Upper lobe of left lung (tissue), 6 donors: ENCODE measurements around the gene STIMATE. TPM values are rescaled to one million over a fixed set of nuclear protein-coding genes. Genes with fewer than 3 reads are reported as not detected.

Experiments used
- ATAC-seq, 2 donors: fragments of 200-7000 bp; cut with Tn5 transposase; one replicate each; pipeline ENCODE4 v1.9.1; 2022; ENCODE audit warnings: mild to moderate bottlenecking in 2 of 2, moderate library complexity in 2 of 2; ENCODE audit not compliant: low FRiP score in 2 of 2
- DNase-seq, 2 donors: peaks; one replicate each; pipeline ENCODE4 v3.0.0-alpha.2; 2019 to 2020
- H3K27ac ChIP-seq, 4 donors: fragments of 200-600 bp; sonication (generic); one replicate each; pipeline ENCODE4 v1.5.1; 2016 to 2019
- H3K27me3 ChIP-seq, 4 donors: fragments of 200-600 bp; sonication (generic); one replicate each; pipeline ENCODE4 v1.5.1; 2017 to 2019
- H3K36me3 ChIP-seq, 4 donors: fragments of 200-600 bp; sonication (generic); one replicate each; pipeline ENCODE4 v1.5.1; 2016 to 2019
- H3K4me1 ChIP-seq, 4 donors: fragments of 200-600 bp; sonication (generic); one replicate each; pipeline ENCODE4 v1.5.1; 2018 to 2019
- H3K4me3 ChIP-seq, 4 donors: fragments of 200-600 bp; sonication (generic); one replicate each; pipeline ENCODE4 v1.5.1; 2017 to 2019; ENCODE audit warnings: mild to moderate bottlenecking in 2 of 4, moderate library complexity in 1 of 4
- H3K9me3 ChIP-seq, 4 donors: fragments of 200-600 bp; sonication (generic); one replicate each; pipeline ENCODE4 v1.5.1; 2018 to 2019
- EP300 ChIP-seq, 4 donors: sonication (generic); formaldehyde crosslinking; IDR thresholded peaks; one replicate each; pipeline ENCODE4 v1.5.1; 2017; ENCODE audit warnings: antibody characterized with exemption in 4 of 4, control low read depth in 2 of 4
- POLR2A ChIP-seq, 4 donors: fragments of 450-650 bp; IDR thresholded peaks; one replicate each; pipeline ENCODE4 v1.5.1; 2016 to 2017; ENCODE audit warnings: antibody characterized with exemption in 4 of 4, mild to moderate bottlenecking in 2 of 4
- POLR2AphosphoS5 ChIP-seq, 2 donors: sonication (generic); formaldehyde crosslinking; IDR thresholded peaks; one replicate each; pipeline ENCODE4 v1.5.1; 2017; ENCODE audit warnings: antibody characterized with exemption in 2 of 2
- WGBS, 2 donors: methylation state at CpG; one replicate each; pipeline ENCODE4 v1.1.5; 2017 to 2018; 5-methylcytosine and 5-hydroxymethylcytosine counted together
- total RNA-seq, 6 donors: library from RNA; depleted of rRNA in 4 of 6; stranded (reverse); fragments of >200 nt in 4 of 6; gene quantifications; one replicate each; pipeline versions ENCODE4 v1.1.0 to v1.2.1, GENCODE V29; 2016 to 2021
- TF ChIP-seq, protein P1 (sequence below), 6 experiments: fragments of 450-650 bp in 4 of 6; fragments of 200-600 bp in 2 of 6; sonication (generic) in 2 of 6; IDR thresholded peaks; one replicate each; pipeline ENCODE4 v1.5.1; 2016 to 2019; ENCODE audit warnings: antibody characterized with exemption in 6 of 6
- donor health status: DM: no; HTN: no; CAD: no; lungs with moderate emphysema.
- donor health status: DM: no; HTN: yes; CAD: no; lungs with severe emphysema.

STIMATE gene
- total RNA-seq, 6 donors from 2014 or later = 39.7 to 87.0 (median 44.9) TPM

DNA sequence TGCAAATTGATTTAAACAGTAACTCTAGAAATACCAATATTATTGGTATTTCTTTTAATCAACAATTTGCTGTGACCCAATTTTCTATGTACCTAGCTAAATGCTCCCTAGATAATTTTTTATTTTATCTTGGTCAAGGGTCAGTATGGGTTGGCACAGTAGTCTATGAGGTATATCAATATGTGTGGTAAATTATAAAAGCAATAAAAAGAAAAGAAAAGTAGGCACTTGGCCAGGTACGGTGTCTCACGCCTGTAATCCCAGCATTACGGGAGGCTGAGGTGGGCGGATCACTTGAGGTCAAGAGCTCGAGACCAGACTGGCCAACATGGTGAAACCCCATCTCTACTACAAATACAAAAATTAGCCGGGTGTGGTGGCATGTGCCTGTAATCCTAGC lies 34.0 kb upstream of the STIMATE start:
- Histone ChIP-seq H3K4me3 (no peak overlapping the region), H3K9me3 (no peaks in the 10 kb centered on the region), H3K27me3 (no peaks in the 10 kb centered on the region), H3K27ac (no peak overlapping the region), H3K36me3 (peaks cover 0 to 21% (median 2%) of the 10 kb centered on the region in 4 donors), H3K4me1 (no peaks in the 10 kb centered on the region)
- no peak for DNase-seq
- no peak for ATAC-seq
- TF ChIP-seq POLR2AphosphoS5 (IDR thresholded peaks at IDR 0.05) (no peak), POLR2A (IDR thresholded peaks at IDR 0.05) (no peak), EP300 (IDR thresholded peaks at IDR 0.05) (no peak)
- TF ChIP-seq, protein P1, sequence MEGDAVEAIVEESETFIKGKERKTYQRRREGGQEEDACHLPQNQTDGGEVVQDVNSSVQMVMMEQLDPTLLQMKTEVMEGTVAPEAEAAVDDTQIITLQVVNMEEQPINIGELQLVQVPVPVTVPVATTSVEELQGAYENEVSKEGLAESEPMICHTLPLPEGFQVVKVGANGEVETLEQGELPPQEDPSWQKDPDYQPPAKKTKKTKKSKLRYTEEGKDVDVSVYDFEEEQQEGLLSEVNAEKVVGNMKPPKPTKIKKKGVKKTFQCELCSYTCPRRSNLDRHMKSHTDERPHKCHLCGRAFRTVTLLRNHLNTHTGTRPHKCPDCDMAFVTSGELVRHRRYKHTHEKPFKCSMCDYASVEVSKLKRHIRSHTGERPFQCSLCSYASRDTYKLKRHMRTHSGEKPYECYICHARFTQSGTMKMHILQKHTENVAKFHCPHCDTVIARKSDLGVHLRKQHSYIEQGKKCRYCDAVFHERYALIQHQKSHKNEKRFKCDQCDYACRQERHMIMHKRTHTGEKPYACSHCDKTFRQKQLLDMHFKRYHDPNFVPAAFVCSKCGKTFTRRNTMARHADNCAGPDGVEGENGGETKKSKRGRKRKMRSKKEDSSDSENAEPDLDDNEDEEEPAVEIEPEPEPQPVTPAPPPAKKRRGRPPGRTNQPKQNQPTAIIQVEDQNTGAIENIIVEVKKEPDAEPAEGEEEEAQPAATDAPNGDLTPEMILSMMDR (IDR thresholded peaks at IDR 0.05) = no peak
- WGBS, 2 donors = 85 to 87% methylated on average over 6 of the region's 6 CpGs

DNA sequence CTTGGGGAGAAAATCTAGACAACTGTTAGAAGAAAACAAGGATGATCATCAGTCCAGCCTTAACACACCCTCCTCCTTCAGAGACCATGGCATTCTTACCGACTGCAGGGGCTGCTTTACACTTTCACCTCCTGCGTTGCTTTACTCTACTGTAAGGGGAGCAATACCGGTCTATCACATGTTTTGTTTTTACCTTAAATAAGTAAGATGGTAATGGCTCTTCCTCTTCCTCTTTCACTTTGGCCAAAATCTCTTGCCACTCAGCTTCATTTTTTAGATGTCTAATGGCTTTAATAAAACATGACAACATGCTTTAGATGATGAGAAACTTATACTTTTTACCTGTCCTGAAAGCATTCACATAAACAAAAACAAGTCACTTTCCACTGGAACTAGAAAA lies 33.4 kb upstream of the STIMATE start:
- DNase-seq = no peak
- Histone ChIP-seq H3K36me3 (peaks cover 0 to 21% (median 2%) of the 10 kb centered on the region in 4 donors), H3K27ac (no peak overlapping the region), H3K9me3 (no peaks in the 10 kb centered on the region), H3K4me1 (no peaks in the 10 kb centered on the region), H3K27me3 (no peaks in the 10 kb centered on the region), H3K4me3 (no peak overlapping the region)
- no peak for ATAC-seq
- TF ChIP-seq, protein P1 (IDR thresholded peaks at IDR 0.05) = no peak
- WGBS, 2 donors = 84 to 90% methylated on average over 3 of the region's 3 CpGs

DNA sequence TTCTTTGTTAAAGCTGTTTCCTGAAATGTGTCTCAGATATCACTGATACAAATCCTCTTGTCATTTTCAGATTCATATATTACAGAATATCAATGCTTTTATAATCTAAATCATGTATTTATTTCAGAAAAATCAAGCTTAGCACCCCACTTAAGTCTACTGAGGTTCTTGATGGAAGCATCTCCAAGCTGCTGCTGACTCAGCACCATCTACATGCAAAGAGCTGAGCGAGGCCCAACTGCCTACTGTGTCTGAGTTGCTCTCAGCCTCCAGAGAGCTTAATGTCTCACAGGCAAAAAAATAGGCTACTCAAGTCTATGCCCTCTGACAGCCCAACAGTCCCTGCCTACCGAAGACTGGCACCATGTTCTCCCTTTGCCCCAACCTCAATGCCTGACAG lies 29.2 kb upstream of the STIMATE start:
- Histone ChIP-seq H3K27ac (no peak overlapping the region), H3K4me3 (no peak overlapping the region), H3K9me3 (no peaks in the 10 kb centered on the region), H3K36me3 (peaks cover 0 to 16% (median 2%) of the 10 kb centered on the region in 4 donors), H3K27me3 (no peaks in the 10 kb centered on the region), H3K4me1 (peaks cover 0 to 2% (median 0%) of the 10 kb centered on the region in 4 donors)
- TF ChIP-seq, protein P1 (IDR thresholded peaks at IDR 0.05) = no peak
- TF ChIP-seq EP300 (IDR thresholded peaks at IDR 0.05) = no peak
- no peak for TF ChIP-seq POLR2A (IDR thresholded peaks at IDR 0.05)
- TF ChIP-seq POLR2AphosphoS5 (IDR thresholded peaks at IDR 0.05) = no peak
- ATAC-seq (no peak), DNase-seq (no peak)
- 94 to 100% methylated on average over 2 of the region's 2 CpGs for WGBS, 2 donors

DNA sequence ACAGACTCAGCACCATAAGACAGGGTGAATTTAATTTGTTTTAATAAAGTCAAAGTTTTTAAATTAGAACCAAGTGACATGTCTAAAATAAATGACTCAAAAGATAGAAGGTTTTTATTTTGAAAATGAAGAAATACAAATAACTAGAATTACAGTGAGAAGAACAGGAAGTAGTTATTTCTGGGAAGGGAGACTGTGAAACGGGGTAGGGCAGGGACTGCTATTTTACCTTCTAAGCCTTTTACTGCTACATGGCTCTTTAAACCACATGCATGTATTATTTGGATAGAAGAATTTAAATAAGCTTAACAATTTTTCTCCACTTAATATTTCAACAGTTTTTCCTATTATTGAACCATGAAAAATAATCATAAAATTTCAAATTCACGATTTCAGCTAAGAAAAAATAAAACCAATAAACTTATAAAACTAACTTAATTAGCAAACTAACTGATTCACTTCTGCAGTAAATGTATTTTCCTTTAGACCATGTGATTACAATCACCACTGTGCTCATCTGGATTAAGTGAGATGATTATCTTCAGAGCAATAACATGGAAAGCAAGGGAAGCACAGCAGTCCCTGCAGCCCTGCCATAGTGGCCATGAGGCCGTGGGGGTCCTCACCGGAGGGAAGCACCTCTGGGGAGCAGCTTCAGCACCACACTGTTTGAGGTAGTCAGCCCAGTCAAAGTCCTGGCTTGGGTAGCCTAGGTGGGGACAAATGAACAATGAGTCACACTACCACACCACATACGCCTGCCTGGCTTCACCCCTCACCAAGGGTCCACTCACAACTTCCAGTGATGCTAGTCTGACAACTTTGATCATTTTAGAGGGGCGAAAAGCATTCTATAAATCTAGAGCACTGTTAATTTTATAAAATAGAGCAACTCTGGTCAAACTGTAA lies 28.3 kb upstream of the STIMATE start:
- Histone ChIP-seq H3K4me3 (no peak overlapping the region), H3K9me3 (no peaks in the 10 kb centered on the region), H3K27me3 (no peaks in the 10 kb centered on the region), H3K4me1 (peaks cover 0 to 8% (median 0%) of the 10 kb centered on the region in 4 donors), H3K36me3 (peaks cover 0 to 20% (median 6%) of the 10 kb centered on the region in 4 donors), H3K27ac (no peak overlapping the region)
- DNase-seq (no peak), ATAC-seq (no peak)
- TF ChIP-seq POLR2A (IDR thresholded peaks at IDR 0.05) (no peak), EP300 (IDR thresholded peaks at IDR 0.05) (no peak), POLR2AphosphoS5 (IDR thresholded peaks at IDR 0.05) (no peak)
- TF ChIP-seq, protein P1 (IDR thresholded peaks at IDR 0.05) = no peak
- WGBS, 2 donors = 66 to 71% methylated on average over 6 of the region's 6 CpGs
